ENCODE measurements around the gene GRK1. TPM values are rescaled to one million over a fixed set of nuclear protein-coding genes. Genes with fewer than 3 reads are reported as not detected.

GRK1 gene
- total and polyA plus RNA-seq, 2 experiments from 2014 or later = not detected

- H3K9me2 ChIP-seq (ENCODE audit: insufficient read depth) = no peaks in the 10 kb centered on the region
- no peaks in the 10 kb centered on the region for H3K79me2 ChIP-seq (replicated peaks; ENCODE audit: insufficient read depth)
- H3K4me2 ChIP-seq = no peak overlapping the region
- no peaks in the 10 kb centered on the region for H3K27me3 ChIP-seq (ENCODE audit: insufficient read depth)
- Mint-ChIP-seq H3K27me3 (ENCODE audit: insufficient read depth, low read depth, poor library complexity) (peaks cover 16% of the 10 kb centered on the region), H3K9me3 (peaks cover 25% of the 10 kb centered on the region), H3K36me3 (ENCODE audit: low read depth) (peaks cover 6% of the 10 kb centered on the region; the same call in 1 of the 3 replicates), H3K4me1 (peaks cover 1% of the 10 kb centered on the region), H3K27ac (no peak overlapping the region), H3K4me3 (no peak overlapping the region)
- H4K20me1 ChIP-seq (replicated peaks; ENCODE audit: insufficient read depth) = no peaks in the 10 kb centered on the region
- no peak overlapping the region for H3K27ac ChIP-seq (ENCODE audit: low read depth)
- no peaks in the 10 kb centered on the region for H3K4me1 ChIP-seq (ENCODE audit: insufficient read depth)
- no peaks in the 10 kb centered on the region for H3K36me3 ChIP-seq (ENCODE audit: insufficient read depth)
- ATAC-seq = no peak
- no peak overlapping the region for H3K4me3 ChIP-seq
- peaks cover 13% of the 10 kb centered on the region for H3F3A ChIP-seq (replicated peaks; ENCODE audit: low read depth)
- no peak for DNase-seq (ENCODE audit: low spot score)
- no peak overlapping the region for H2AFZ ChIP-seq
- TF ChIP-seq ZNF462 (CRISPR knock-in tag; IDR thresholded peaks at IDR 0.05) (no peak), CTCF (conservative IDR thresholded peaks at IDR 0.05; ENCODE audit: low read depth in 2 of 2) (no peak)
Measured at GRCh38 chr13:113736258-113736731, 69.3 kb downstream of the GRK1 start.

GRCh38 chr13:113737803-113738202 is 70.8 kb downstream of the GRK1 start:
- no peaks in the 10 kb centered on the region for H3K79me2 ChIP-seq (replicated peaks; ENCODE audit: insufficient read depth)
- DNase-seq (ENCODE audit: low spot score) (no peak), ATAC-seq (no peak)
- H3K4me2 ChIP-seq = no peak overlapping the region
- no peaks in the 10 kb centered on the region for H4K20me1 ChIP-seq (replicated peaks; ENCODE audit: insufficient read depth)
- H2AFZ ChIP-seq = no peak overlapping the region
- no peak overlapping the region for H3K27ac ChIP-seq (ENCODE audit: low read depth)
- Mint-ChIP-seq H3K4me3 (no peak overlapping the region), H3K27ac (no peak overlapping the region), H3K36me3 (ENCODE audit: low read depth) (peaks cover 6% of the 10 kb centered on the region; the same call in 1 of the 3 replicates), H3K4me1 (peaks cover 16% of the 10 kb centered on the region), H3K9me3 (peaks cover 21% of the 10 kb centered on the region), H3K27me3 (ENCODE audit: insufficient read depth, low read depth, poor library complexity) (peaks cover 12% of the 10 kb centered on the region)
- no peaks in the 10 kb centered on the region for H3K27me3 ChIP-seq (ENCODE audit: insufficient read depth)
- peaks cover 13% of the 10 kb centered on the region for H3F3A ChIP-seq (replicated peaks; ENCODE audit: low read depth)
- no peaks in the 10 kb centered on the region for H3K36me3 ChIP-seq (ENCODE audit: insufficient read depth)
- H3K9me2 ChIP-seq (ENCODE audit: insufficient read depth) = no peaks in the 10 kb centered on the region
- H3K4me1 ChIP-seq (ENCODE audit: insufficient read depth) = no peaks in the 10 kb centered on the region
- H3K4me3 ChIP-seq = no peak overlapping the region
- no peak for TF ChIP-seq STAT1 (IDR thresholded peaks at IDR 0.05; ENCODE audit: unreplicated experiment)
- TF ChIP-seq ZNF331 (CRISPR knock-in tag; IDR thresholded peaks at IDR 0.05; ENCODE audit: low read depth) = no peak
- TF ChIP-seq REST (IDR thresholded peaks at IDR 0.05; ENCODE audit: unreplicated experiment) = no peak
- TF ChIP-seq JUNB (IDR thresholded peaks at IDR 0.05; ENCODE audit: unreplicated experiment) = no peak
- no peak for TF ChIP-seq ETS1 (IDR thresholded peaks at IDR 0.05)

Measured in GM23338 (cell line).